ENCODE measurements around the gene KCNH4. TPM values are rescaled to one million over a fixed set of nuclear protein-coding genes. Genes with fewer than 3 reads are reported as not detected.
"Not testable (repeated sequence)": the region's sequence is repeated elsewhere in the genome, so short reads cannot be mapped to it uniquely, and the experiment has no call there.

Gene KCNH4
- total RNA-seq, 2 donors from 2014 or later, result 0.18 to 0.21 TPM

GRCh38 chr17:42153919-42154742, 26.8 kb downstream of the KCNH4 start:
- intact Hi-C loops (cut with DNase I), result no loop called here
- peak in 1 of 2 donors; percentile 1 for ATAC-seq
- DNase-seq, result no peak

GRCh38 chr17:42146911-42147607, 33.9 kb downstream of the KCNH4 start:
- DNase-seq (no peak), ATAC-seq (no peak)
- intact Hi-C loops (cut with DNase I), result no loop called here

DNA sequence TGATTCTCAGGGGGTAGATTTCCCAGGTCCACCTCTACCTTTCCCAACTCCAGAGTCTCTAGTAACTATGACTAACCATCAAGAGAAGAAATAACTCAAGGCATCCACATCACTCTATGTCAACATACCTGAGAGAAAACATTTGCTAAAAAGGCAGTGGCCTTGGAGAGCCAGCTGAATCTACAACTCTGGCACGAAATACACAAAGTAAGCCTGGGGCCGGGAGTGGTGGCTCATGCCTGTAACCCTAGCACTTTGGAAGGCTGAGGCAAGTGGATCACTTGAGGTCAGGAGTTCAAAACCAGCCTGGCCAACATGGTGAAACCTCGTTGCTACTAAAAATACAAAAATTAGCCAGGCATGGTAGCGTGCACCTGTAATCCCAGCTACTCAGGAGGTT, 37.8 kb downstream of the KCNH4 start:
- ATAC-seq; intact Hi-C loops (cut with DNase I); DNase-seq: not testable (repeated sequence)

- peak; percentile 67 to 82 for ATAC-seq
- intact Hi-C loops (cut with DNase I), result no loop called here
- no peak for DNase-seq
Observed at GRCh38 chr17:42142371-42142896, 38.5 kb downstream of the KCNH4 start.

- DNase-seq (no peak), ATAC-seq (peak in 1 of 2 donors; percentile 21)
- intact Hi-C loops (cut with DNase I), result no loop called here
Observed at GRCh38 chr17:42141382-42141781, 39.6 kb downstream of the KCNH4 start.

- DNase-seq; ATAC-seq; intact Hi-C loops (cut with DNase I): not testable (repeated sequence)
Observed at GRCh38 chr17:42140690-42141089, 40.3 kb downstream of the KCNH4 start.

GRCh38 chr17:42138749-42139492, 42.0 kb downstream of the KCNH4 start:
- DNase-seq (no peak), ATAC-seq (no peak)
- intact Hi-C loops (cut with DNase I), result no loop called here

DNA sequence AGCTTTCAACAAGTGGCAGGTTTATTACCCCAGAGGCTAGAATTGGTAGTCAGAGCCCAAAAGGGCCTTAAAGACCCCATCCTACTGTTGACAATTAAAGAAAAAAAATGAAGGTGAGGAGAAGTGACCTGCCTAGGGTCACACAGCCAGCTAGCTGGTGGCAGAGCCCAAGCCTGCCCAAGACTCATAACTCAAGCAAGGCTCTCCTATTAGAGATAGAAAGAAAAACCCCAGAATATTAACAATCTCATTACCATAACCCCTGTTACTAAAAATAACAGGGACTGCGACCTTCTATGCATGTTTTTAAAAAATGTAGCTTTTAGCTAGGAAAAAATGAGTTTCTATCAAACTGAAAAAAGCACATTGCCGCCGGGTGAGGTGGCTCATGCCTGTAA, 44.3 kb downstream of the KCNH4 start:
- DNase-seq, result no peak
- ATAC-seq, result no peak

GRCh38 chr17:42135664-42136653, 45.0 kb downstream of the KCNH4 start:
- DNase-seq, result peak; percentile 80
- intact Hi-C loops (cut with DNase I), result no loop called here
- ATAC-seq, result peak; percentile 86

More for the DNA sequence above, 44.3 kb downstream of the KCNH4 start:
- intact Hi-C loops (cut with DNase I), result no loop called here

- no peak for ATAC-seq
- no peak for DNase-seq
- intact Hi-C loops (cut with DNase I), result no loop called here
Observed at GRCh38 chr17:42135151-42135550, 45.8 kb downstream of the KCNH4 start.

DNA sequence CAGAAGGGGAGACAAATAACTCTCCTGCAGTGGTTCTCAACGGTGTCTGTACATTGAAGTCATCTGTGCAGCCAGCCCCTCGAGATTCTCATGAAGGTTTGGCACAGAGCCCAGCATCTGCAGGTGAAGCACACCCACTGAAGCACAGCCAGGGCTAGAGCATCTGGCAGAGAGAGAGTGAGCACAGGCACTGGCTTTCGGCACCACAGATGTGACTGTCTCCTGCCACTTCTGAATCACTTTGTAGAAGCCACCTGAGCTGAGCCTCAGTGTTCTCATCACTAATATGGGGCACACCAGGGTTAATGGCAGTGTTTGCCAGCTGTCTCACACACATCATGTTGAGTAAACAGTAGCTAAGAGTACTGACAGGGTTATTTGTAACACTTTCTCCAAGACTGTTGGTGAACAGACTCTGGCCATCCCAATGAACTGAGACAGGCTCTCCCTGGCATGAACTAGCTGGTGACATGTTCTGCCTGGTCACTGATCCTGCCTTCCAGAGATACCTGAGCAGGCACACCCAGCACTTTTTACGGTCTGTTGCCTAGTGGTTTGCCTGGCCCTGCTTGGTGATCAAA, 47.4 kb downstream of the KCNH4 start:
- ATAC-seq (no peak), DNase-seq (no peak)
- intact Hi-C loops (cut with DNase I), result no loop called here

- intact Hi-C loops (cut with DNase I), result no loop called here
- ATAC-seq, result peak; percentile 60 to 68
- no peak for DNase-seq
Observed at GRCh38 chr17:42132941-42133340, 48.0 kb downstream of the KCNH4 start.

DNA sequence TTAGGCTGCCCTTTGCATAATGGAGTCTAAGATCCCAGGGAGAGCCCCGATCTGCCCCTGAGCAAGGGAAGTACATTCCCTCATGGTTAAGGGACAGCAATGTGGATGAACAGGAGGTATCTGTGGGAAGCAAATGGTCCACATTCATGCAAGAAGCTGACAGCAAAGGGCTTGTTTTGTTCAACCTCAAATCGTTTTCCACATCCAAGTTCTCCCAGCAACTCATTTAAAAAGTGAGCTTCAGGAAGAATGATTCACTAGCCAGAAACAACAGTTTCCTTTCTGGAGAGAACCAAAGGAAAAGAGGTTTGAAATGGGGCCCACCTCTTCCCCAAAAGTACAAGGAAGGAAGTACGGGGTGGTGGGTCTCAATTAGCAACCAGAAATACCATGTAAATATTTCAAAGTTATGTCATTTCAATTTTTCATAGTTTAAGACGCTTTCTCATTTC, 48.9 kb downstream of the KCNH4 start:
- intact Hi-C loops (cut with DNase I), result no loop called here
- DNase-seq (no peak), ATAC-seq (no peak)

- intact Hi-C loops (cut with DNase I), result no loop called here
Observed at GRCh38 chr17:42131232-42131631, 49.7 kb downstream of the KCNH4 start.

DNA sequence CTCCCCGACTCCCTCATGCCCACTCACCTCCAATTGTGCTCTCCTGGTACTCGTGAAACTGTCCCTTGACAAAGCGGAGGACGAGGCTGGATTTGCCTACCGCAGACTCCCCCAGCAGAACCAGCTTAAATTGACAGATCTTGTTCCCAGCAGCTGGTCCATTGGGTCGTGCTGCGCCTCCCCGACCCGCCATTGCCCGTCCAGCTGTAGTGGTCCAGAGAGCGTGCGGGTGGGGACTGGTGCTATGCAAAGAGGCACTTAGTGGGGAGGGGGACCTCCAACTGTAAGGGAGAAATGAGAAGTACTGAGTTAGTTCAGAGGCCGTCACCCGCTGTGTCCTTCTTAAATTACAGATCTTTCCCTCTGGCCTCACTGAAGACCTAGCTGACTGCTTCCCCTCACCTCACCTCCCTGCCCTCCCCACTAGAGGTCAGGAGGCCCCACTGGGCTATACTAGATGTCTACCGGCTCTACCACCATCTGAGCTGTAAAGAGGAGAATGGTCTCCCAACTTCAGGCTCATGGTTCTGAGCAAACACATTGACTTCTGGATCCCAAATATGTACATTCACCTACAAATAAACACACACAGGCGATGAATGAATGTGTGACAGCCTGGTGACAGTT, 50.5 kb downstream of the KCNH4 start:
- no peak for ATAC-seq
- intact Hi-C loops (cut with DNase I), result no loop called here
- no peak for DNase-seq

More at GRCh38 chr17:42131232-42131631, 49.7 kb downstream of the KCNH4 start:
- no peak for ATAC-seq
- no peak for DNase-seq

DNA sequence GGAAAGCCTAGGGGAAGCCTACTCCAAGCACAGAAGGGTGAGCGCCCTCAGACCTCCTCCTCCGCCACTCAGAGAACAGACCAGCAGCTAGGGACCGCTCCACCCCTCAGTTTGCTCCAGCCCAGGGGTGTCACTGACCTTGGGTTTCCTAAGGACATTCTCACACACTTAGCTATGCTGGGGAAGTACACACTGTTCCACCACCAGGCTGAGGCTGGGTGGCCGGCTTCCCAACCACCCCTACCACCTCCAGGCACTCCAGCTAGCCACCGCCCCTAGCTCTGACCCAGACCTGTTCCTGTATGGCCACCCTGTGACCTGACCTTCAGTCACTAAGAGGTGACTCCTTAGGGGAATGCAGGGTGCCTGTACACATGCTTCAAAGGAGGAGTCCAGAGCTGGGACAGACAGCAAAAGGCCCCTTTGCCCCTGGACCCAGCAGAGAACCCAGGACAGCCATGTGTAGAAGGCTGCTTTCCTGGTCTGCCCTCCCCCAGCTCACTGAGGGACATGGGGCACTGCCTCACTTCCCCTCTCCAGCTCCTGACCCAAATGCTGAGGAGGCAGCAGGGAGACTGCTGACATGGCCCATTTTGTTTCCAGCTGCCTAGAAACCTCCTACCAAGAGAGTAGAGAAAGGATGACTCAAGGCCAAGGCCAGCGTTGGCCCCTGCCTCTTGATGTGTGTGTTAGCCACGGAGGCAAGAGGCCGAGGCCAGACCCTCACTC, 51.7 kb downstream of the KCNH4 start:
- DNase-seq (no peak), ATAC-seq (peak; percentile 27 to 60)
- intact Hi-C loops (cut with DNase I), result no loop called here

DNA sequence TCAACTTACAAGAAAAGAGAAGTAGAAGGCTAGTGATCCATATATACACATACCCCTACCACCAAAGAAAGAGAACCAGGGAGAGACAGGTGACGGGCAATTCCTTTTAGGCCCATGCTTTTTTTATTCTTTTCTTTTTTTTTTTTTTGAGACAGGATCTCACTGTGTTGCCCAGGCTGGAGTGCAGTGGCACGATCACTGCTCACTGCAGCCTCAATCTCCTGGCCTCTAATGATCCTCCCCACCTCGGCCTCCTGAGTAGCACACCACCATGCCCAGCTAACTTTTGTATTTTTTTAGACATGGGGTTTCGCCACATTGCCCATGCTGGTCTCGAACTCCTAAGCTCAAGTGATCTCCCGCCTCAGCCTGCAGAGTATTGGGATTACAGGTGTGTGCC, 53.5 kb downstream of the KCNH4 start:
- DNase-seq (no peak), ATAC-seq (no peak)
- intact Hi-C loops (cut with DNase I), result no loop called here
